ENCODE data around the gene ZNF593.

GRCh38 chr1:26126321-26127084 is 43.2 kb upstream of the ZNF593 start:
- TF ChIP-seq POLR2A (IDR thresholded peaks at IDR 0.05), result no peak
- TF ChIP-seq CTCF (IDR thresholded peaks at IDR 0.05), result no peak

Data from uterus (tissue), 2 donors.